Measurements from ENCODE around the gene XRCC5.

The XRCC5 gene

DNA sequence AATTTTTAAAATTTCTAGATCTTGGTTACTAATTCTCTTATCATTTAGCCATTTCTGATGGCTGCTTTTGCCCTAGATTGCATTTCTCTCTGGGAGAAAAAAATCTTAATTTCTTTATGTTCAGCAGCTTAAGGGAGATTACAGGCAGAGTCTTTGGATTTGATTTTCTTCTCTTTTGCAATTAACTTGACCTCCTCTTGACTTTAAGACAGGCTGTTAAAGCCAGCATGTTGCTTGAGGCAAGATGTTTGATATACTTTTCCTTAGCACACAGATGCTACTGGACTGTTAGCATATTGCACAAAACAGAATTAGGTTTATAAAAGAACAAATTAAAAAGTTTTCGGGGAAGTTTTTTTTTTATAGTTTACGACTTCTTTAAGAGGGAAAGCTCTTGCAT, 50.0 kb downstream of the XRCC5 start:
- DNase-seq (ENCODE audit: low read depth in 1 of 2, low spot score in 1 of 2) = no peak
- TF ChIP-seq JUND (IDR thresholded peaks at IDR 0.05; ENCODE audit: low read depth) = no peak
- in situ Hi-C loops (cut with HindIII; ENCODE audit: low pct_unique_long_range_greater_than_20kb, low sequenced_read_pairs) = no loop called here

DNA sequence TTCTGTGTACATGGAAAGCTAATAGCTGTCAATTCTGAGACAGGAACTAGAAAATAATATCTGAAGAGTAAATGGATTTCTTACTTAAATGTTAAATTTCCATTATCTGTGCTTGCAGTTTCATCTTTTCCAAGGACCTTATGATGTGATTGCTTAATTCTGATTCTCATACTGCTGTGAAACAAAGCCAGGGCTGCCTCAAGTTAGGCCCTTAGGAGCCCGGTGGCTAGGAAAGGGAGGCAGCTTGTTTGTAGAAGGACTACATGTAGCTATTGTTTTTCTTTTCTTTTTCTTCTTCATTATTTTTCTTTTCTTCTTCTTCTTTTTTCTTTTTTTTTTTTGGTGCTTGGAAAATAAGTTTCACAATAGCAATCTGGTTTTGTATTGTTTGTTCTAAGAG, 50.5 kb downstream of the XRCC5 start:
- no peak for DNase-seq (ENCODE audit: low read depth in 1 of 2, low spot score in 1 of 2)
- no peak for TF ChIP-seq JUND (IDR thresholded peaks at IDR 0.05; ENCODE audit: low read depth)
- in situ Hi-C loops (cut with HindIII; ENCODE audit: low pct_unique_long_range_greater_than_20kb, low sequenced_read_pairs) = no loop called here

DNA sequence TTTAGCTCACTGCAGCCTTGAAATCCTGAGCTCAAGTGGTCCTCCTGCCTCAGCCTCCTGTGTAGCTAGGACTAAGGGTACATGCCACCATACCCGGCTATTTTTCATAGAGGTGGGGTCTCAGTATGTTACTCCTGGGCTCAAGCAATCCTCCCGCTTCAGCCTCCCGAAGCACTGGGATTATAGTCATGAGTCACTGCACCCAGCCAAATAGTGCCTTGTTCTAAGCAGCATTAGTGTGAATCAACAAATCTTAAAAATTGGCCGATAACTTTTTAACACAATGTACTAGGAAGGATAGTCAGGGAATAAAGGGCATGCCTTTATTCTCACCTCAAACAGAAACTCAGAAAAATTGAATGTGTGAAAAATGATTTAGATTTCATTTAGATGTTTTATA, 51.6 kb downstream of the XRCC5 start:
- TF ChIP-seq JUND (IDR thresholded peaks at IDR 0.05; ENCODE audit: low read depth) = no peak
- no peak for DNase-seq (ENCODE audit: low read depth in 1 of 2, low spot score in 1 of 2)
- in situ Hi-C loops (cut with HindIII; ENCODE audit: low pct_unique_long_range_greater_than_20kb, low sequenced_read_pairs) = no loop called here

DNA sequence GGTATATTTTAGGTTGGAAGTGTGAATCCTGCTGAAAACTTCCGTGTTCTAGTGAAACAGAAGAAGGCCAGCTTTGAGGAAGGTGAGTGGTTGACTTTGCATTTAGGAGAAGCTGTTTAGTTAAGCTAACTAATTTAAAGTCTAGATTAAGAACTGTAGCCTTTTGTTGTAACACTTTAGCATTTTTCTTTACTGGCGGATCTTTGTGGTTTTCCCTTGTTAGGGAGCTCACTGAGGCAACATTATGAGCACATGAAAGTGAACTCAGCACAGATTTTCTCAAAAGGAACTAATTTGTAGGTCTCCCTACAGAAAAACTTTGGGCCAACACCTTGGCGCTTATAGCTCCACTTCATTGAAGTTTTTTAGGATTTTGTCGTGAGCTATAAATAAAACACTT, 52.8 kb downstream of the XRCC5 start:
- no peak for DNase-seq (ENCODE audit: low read depth in 1 of 2, low spot score in 1 of 2)
- in situ Hi-C loops (cut with HindIII; ENCODE audit: low pct_unique_long_range_greater_than_20kb, low sequenced_read_pairs) = no loop called here
- no peak for TF ChIP-seq JUND (IDR thresholded peaks at IDR 0.05; ENCODE audit: low read depth)

DNA sequence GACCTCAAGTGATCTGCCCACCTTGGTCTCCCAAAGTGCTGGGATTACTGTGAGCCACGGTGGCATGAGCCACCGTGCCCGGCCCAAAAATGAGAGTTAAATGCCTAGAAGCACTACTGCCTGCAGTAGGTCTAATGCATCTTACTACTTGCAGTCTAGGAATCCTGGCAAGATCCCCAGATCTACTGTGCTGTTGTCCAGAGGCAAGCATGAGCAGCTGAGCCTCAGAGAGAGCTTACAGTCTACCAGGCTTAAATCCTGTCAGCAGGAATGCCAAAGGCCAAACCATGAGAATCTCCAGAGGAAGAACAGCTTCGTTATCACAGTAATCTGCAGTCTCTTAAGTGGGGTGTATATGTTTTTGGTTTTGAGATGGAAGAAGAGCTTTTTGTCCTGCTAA, 54.4 kb downstream of the XRCC5 start:
- TF ChIP-seq JUND (IDR thresholded peaks at IDR 0.05; ENCODE audit: low read depth) = no peak
- DNase-seq (ENCODE audit: low read depth in 1 of 2, low spot score in 1 of 2) = no peak
- in situ Hi-C loops (cut with HindIII; ENCODE audit: low pct_unique_long_range_greater_than_20kb, low sequenced_read_pairs) = no loop called here

DNA sequence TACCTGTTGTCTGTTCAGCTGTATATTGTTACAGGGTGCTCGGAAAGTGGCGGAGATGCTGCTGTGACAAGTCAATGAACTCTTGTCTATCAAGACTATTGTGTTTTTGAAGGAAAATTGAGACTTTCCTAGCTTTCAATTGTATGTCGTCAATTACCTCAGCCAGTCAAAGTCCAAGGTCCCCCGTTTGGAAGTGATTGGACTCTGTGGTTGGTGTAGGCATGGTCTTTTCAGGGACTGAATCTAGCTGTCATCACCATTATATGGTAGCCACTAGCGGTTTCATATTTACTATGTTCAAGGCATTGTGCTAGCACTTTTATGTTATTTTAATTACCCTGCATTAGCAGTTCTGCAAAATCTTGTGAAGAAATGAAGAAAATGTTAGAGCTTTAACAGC, 54.9 kb downstream of the XRCC5 start:
- in situ Hi-C loops (cut with HindIII; ENCODE audit: low pct_unique_long_range_greater_than_20kb, low sequenced_read_pairs) = no loop called here
- TF ChIP-seq JUND (IDR thresholded peaks at IDR 0.05; ENCODE audit: low read depth) = no peak
- DNase-seq (ENCODE audit: low read depth in 1 of 2, low spot score in 1 of 2) = no peak

DNA sequence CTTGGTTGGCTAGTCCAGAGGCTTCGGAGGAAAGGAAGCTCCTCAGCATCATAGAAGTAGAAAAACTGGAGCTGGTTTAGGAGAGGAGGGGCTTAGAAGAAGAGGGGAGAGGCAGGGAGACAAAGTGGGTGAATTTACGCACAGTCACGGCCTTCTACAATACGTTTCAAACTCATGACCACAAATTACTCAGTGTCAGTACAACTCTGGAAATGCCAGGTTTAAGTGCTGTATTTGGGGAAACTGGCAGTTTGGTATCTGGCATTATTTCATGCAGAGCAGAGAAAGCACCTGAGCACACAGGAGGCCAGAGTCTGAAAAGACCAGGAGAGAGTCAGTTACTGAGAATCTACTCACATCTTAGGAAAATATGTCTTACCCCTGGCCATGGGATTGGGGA, 55.4 kb downstream of the XRCC5 start:
- in situ Hi-C loops (cut with HindIII; ENCODE audit: low pct_unique_long_range_greater_than_20kb, low sequenced_read_pairs) = no loop called here
- TF ChIP-seq JUND (IDR thresholded peaks at IDR 0.05; ENCODE audit: low read depth) = no peak
- no peak for DNase-seq (ENCODE audit: low read depth in 1 of 2, low spot score in 1 of 2)

DNA sequence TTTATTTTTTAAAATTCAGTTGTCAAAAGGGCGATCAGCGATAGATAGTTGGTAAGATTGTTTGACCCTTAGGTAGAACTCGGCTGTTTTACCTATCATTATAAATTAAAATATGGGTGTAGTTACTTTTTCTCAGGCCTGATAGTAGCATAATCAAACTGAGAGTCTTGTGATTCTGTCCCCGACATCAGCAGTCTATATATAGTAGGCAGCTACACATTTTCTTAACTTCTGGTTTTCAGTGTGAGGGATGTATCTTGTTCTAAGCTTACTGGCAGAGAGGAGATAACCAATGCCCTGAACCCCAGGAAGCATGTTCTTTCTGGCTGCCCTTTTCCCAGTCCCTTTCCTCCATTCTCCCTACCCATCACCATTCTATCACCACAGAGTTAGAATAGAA, 56.6 kb downstream of the XRCC5 start:
- DNase-seq (ENCODE audit: low read depth in 1 of 2, low spot score in 1 of 2) = no peak
- TF ChIP-seq JUND (IDR thresholded peaks at IDR 0.05; ENCODE audit: low read depth) = no peak
- in situ Hi-C loops (cut with HindIII; ENCODE audit: low pct_unique_long_range_greater_than_20kb, low sequenced_read_pairs) = no loop called here

DNA sequence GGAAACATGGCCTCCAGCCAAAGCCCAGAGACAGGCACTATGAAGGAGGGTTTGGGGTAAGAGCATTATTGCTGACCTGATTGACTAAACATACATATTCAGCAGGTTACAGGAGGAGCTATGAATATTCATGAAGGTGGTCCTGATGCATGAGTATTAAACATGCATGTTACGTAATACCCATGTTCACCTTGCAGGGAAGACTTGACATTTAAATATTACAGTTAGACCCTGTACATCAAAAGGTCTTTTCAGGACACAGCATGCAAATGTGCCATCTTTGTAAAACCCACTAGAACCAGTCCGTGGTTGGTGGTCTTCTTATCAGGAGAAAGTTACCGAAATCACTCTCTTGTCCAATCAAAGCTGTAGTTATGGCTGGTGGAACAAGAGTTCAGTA, 59.9 kb downstream of the XRCC5 start:
- no peak for DNase-seq (ENCODE audit: low read depth in 1 of 2, low spot score in 1 of 2)
- no peak for TF ChIP-seq JUND (IDR thresholded peaks at IDR 0.05; ENCODE audit: low read depth)
- in situ Hi-C loops (cut with HindIII; ENCODE audit: low pct_unique_long_range_greater_than_20kb, low sequenced_read_pairs) = no loop called here

DNA sequence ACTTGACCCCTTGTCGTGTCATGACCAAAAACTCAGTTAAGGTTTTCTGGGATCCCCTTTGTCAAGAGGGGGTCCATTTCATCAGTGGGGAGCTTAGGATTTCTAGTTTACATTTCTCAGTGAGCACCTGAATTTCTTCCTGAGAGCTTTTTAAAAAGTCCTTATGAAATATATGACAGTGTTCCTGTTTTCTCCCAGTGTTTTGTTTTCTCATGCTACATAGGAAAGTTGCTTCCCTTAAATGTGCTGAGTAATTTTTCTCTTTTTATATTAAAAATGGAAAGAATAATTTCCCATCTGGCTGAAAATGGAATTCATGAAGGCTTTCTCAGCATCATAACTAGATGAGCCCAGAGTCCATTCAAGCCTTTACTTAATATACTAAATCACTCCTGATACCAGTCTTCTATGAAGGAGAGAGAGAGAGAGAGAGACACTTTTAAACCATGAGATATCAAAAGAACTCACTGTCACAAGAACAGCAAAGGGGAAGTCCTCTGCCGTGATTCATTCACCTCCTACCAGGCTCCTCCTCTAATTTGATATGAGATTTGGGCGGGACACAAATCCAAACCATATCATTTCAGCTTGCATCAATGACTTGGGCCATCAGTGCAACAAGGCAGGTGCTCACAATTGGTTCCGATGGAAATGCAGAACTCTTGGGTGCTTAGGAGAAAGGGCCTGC, 61.1 kb downstream of the XRCC5 start:
- no peak for TF ChIP-seq JUND (IDR thresholded peaks at IDR 0.05; ENCODE audit: low read depth)
- in situ Hi-C loops (cut with HindIII; ENCODE audit: low pct_unique_long_range_greater_than_20kb, low sequenced_read_pairs) = no loop called here

DNA sequence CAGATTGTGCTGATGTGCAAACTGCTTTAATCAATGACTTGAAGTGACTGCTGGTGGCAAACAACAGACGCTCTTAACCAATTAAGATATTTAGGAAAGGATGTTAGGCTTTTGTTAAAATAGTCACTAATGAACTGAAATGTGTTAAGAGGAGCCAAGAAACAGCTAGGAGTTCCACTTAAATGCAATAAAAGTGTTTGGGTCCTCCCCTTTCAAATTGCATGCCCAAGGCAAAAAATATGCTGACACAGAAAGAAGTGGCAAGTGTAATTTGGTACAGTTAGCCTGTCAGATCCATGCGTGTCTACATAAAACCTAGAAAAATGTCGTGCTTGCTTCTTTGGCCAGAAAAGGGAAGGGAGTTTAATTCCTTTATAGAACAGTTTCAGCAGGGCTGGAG, 61.9 kb downstream of the XRCC5 start:
- no peak for DNase-seq (ENCODE audit: low read depth in 1 of 2, low spot score in 1 of 2)
- no peak for TF ChIP-seq JUND (IDR thresholded peaks at IDR 0.05; ENCODE audit: low read depth)
- in situ Hi-C loops (cut with HindIII; ENCODE audit: low pct_unique_long_range_greater_than_20kb, low sequenced_read_pairs) = no loop called here

More for the DNA sequence above, 61.1 kb downstream of the XRCC5 start:
- DNase-seq (ENCODE audit: low read depth in 1 of 2, low spot score in 1 of 2) = no peak

DNA sequence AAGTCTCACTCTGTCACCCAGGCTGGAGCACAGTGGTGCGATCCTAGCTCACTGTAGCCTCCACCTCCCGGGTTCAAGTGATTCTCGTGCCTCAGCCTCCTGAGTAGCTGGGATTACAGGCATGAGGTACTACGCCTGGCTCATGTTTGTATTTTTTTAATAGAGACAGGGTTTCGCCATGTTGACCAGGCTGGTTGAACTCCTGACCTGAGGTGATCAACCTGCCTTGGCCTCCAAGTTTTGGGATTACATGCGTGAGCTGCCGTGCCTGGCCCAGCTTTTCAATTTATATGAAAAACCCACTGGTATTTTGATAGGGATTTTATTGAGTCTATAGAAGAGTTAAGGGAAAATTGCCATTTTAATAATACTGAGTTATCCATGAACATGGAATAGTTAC, 63.3 kb downstream of the XRCC5 start:
- no peak for TF ChIP-seq JUND (IDR thresholded peaks at IDR 0.05; ENCODE audit: low read depth)
- in situ Hi-C loops (cut with HindIII; ENCODE audit: low pct_unique_long_range_greater_than_20kb, low sequenced_read_pairs) = no loop called here
- DNase-seq (ENCODE audit: low read depth in 1 of 2, low spot score in 1 of 2) = no peak

DNA sequence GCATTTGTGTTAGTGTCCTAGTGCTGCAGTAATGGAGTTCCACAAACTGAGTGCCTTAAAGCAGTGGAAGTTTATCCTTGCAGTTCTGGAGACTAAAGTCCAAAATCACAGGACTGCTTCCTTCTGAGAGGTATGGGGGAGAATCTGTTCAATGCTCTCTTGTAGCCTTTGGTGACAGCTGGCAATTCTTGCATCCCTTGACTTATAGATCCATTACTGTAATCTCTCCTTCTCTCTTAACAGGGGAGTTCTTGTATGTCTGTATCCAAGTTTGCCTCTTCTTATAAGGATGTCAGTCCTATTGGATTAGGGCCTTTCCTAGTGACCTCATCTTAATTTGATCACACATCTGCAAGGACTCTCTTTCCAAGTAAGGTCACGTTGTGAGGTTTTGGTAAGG, 69.9 kb downstream of the XRCC5 start:
- no peak for DNase-seq (ENCODE audit: low read depth in 1 of 2, low spot score in 1 of 2)
- no peak for TF ChIP-seq JUND (IDR thresholded peaks at IDR 0.05; ENCODE audit: low read depth)
- in situ Hi-C loops (cut with HindIII; ENCODE audit: low pct_unique_long_range_greater_than_20kb, low sequenced_read_pairs) = no loop called here

DNA sequence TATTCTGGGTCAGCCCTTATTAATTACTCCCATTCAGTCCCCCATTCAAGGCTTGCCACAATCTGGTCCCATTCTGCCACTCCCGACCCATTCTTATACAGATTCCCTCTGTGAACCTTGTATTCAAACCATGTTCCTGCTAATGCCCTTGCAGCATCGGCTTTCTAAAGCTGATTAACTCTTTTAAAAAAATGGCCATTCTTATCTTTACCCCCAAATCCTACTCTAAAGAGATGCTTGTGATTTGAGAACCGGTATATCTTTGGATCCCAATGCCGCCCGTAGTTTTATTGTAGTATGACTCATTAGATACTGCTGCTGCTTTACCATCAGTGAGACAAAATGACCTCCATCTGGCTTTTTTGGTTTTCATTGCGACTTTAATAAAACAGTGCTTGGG, 72.2 kb downstream of the XRCC5 start:
- DNase-seq (ENCODE audit: low read depth in 1 of 2, low spot score in 1 of 2) = no peak
- in situ Hi-C loops (cut with HindIII; ENCODE audit: low pct_unique_long_range_greater_than_20kb, low sequenced_read_pairs) = no loop called here
- TF ChIP-seq JUND (IDR thresholded peaks at IDR 0.05; ENCODE audit: low read depth) = no peak

All from T47D (cell line).